ENCODE results near the gene SPTA1.
"Not testable (repeated sequence)": the region's sequence is repeated elsewhere in the genome, so short reads cannot be mapped to it uniquely, and the experiment has no call there.

Gene SPTA1

DNA sequence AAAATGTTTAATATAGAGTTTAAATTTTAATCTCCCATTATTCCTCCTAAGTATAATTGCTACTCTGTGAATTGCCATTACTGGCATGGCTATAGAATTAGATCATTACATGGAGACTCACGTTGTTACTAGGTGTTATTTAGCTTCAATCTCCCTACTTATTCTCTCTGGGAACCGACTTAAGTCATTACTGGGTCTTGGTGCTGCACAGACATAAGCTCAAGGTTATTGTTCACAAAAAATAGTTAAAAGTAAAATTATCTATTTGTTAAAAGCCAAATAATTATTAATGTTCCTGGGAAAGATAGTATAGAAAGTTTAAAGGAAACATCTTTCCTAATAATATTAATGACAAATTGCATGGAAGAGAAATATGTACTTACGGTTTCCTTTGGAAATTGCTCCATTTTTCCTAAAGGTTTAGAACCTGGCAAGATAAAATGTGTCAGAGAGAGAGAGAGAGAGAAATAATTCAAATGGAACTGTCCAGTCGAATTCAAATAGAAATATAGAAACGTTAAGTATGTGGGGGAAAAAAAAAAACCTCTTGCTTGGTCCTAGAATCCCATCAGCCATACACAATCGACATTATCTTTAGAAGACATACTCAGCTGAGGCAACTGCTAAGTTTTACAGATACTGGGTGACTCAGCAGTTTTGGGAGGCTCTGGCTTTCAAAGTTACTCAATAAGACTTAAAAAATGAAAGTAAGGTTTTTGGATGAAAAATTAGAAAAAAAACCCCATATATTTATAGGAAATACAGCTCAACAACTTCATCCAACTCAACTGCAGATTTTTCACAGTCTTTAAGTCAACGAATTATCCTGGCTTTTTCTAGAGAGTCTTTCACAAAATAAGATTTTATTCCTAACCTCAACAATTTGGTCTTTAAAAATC, at the start of gene SPTA1:
Gene SPTA1 (minus strand): TSS at position 605 of the 899 bp plus-strand sequence. CDS start 198 bp downstream, at position 407.
- no peak for DNase-seq (ENCODE audit: low read depth, low spot score)
- H3K27ac ChIP-seq = no peak within 1 kb of the TSS

DNA sequence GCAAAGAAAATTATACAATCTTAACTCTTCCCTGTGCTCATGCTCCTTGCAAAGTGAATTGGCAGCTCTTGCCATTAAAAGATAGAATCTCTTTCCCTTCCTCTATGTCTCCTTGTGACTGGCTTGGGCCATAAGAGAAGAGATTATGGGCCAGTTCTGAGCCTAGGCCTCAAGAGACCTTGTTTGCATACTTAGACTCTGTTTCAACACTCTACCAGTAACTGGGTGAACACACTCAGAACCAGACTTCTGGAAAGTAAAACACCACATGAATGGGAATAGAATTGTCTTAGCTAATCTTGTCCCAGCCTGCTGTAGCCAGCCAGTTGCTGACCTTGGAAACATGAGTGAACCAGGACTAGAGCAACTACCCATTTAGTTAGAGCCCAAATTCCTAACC, 49.3 kb upstream of the SPTA1 start:
- DNase-seq (ENCODE audit: low read depth, low spot score) = no peak

DNA sequence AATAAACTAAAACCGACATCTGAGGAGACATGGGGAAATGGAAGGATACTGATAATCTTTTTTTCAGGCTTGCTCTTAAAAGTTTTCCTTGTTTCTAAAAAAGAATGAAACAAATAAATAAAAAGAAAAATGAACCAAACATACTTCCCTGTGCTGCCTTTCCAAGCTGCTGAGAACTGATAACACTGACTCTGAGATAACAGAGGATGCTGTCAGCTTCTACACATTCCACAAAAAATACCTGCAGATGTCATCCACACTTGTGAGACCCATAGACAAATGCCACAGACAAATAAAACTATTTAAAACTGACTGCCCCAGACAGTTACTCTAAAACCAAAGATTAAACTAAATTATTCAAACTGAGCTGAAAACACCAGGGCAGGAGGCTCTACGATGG, 46.0 kb upstream of the SPTA1 start:
- no peak for DNase-seq (ENCODE audit: low read depth, low spot score)
- no peak overlapping the region for H3K27ac ChIP-seq

More for the DNA sequence above, 49.3 kb upstream of the SPTA1 start:
- H3K27ac ChIP-seq = no peak overlapping the region

DNA sequence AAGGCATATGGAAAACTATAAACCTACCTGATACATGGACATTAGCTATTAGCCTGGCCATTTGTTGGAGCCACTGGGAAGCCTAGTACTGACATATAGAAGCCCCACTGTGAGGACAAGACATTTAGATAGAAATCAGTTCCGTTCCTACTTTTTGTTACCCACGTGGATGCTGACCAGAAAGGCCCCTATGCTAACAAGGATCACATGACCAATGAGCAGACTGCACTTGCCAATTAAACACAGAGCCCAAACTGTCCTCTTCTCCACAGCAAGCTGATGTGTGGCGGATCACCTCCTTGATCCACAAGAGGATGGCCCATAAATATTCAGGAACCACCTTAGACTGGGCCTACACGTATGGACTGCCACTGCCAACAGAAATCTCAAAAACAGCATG, 45.2 kb upstream of the SPTA1 start:
- no peak for DNase-seq (ENCODE audit: low read depth, low spot score)
- H3K27ac ChIP-seq = no peak overlapping the region

DNA sequence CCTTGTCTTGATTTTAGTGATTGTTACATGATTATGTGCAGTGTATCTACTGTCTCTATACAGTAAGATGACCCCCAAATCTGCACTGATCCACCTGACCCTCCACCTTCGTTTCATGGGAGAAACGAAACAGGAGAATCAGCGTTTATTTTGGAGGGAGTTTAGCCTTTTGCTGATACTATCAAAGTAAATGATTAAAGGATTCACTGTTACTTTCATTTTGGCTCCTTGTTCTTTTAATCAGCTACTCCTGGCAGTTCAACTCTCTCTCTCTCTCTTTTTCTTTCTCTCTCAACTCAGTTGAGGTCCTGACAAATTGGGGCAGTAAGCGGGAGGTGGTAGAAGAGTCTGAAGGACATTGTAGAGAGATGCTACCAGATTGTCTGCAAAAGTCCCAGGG, 43.9 kb upstream of the SPTA1 start:
- no peak overlapping the region for H3K27ac ChIP-seq
- DNase-seq (ENCODE audit: low read depth, low spot score) = no peak

DNA sequence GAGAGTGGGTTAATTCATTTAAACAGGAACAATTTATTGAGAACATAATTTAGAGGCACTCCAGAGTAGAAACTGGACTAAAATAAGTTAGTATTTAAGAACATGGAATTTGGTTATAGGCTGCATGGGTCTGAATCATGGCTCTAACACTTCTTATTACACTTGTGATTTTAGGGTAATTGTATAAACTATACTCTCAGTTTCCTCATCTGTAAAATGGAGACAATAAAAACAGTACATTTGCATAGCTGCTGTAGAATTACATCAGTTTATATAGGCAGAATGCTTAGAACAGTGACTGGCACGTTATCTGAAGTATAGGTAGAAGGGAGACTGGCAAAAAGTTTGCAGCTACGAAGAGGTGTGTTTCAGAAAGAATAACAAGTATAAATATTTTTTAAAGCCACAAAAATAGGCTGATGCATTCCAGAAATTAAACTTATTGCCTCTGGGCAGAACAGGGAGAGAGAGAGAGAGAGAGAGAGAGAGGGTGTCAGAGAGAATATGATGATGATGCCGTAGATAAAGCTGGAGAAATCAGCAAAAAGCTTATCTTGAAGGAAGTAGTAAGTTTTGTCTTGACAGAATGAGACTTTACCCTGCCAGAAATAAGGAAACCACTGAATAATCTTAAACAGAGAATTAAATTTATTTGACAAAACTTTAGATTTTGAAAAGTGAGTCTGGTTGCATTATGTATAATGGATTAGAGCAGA, 42.2 kb upstream of the SPTA1 start:
- DNase-seq (ENCODE audit: low read depth, low spot score) = no peak
- no peak overlapping the region for H3K27ac ChIP-seq

DNA sequence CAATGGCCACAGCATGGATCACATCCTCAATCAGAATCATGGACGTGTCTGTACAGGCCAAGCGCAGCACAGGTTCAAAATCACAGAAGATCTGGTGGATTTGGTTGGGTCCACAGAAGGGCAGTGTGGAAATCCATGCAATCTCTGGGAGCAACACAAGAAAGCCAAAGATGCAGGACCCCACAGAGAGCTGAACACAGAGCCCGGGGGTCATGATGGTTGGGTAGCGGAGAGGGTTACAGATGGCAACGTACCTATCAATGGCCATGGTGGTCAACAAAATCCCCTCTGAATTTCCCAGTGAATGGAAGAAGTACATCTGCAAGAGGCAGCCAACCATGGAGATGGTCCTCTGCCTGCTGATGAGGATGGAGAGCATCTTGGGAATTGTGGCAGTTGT, 37.9 kb upstream of the SPTA1 start:
- no peak for DNase-seq (ENCODE audit: low read depth, low spot score)
- H3K27ac ChIP-seq = no peak overlapping the region

DNA sequence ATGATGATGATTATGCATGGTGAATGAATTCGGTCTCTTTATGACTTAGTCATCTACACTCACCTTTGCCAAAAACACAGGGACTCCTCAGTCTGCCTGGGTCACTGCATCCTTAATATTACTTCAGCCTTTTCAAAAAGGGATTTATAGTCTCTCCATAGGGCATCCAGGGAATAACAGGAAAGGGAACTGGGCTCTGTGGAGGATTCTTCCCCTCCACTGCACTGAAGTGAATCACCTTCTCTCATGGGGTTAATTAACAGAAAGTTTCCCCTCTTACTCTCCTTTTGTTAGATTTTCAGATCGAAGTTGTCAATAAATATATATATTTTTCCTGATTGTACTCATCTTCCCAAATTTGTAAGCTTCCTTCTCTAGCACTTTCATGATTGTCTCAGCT, 34.1 kb upstream of the SPTA1 start, which contains the start of gene OR6K3:
Gene OR6K3 (minus strand): TSS at position 101 of the 400 bp plus-strand sequence. CDS start 2,605 bp downstream, outside the sequence.
- no peak for DNase-seq (ENCODE audit: low read depth, low spot score)
- no peak within 1 kb of the TSS for H3K27ac ChIP-seq

DNA sequence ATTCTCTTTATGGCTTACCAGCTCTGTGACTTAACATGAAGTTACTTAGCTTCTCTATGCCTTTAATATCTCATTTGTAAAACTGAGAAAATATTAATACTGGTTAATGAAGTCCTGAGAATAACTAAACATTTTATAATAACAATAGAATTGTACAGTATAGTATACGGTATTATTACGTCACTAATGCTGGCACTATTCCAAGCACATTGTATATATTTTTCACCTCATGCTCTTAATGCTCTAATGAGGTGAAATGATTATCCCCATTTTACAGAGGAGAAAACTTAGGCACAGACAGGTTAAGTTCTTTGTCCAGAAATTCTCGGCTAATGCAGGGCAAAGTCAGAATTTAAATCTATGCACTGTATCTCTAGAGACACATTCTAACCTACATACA, 33.1 kb upstream of the SPTA1 start:
- no peak overlapping the region for H3K27ac ChIP-seq
- no peak for DNase-seq (ENCODE audit: low read depth, low spot score)

DNA sequence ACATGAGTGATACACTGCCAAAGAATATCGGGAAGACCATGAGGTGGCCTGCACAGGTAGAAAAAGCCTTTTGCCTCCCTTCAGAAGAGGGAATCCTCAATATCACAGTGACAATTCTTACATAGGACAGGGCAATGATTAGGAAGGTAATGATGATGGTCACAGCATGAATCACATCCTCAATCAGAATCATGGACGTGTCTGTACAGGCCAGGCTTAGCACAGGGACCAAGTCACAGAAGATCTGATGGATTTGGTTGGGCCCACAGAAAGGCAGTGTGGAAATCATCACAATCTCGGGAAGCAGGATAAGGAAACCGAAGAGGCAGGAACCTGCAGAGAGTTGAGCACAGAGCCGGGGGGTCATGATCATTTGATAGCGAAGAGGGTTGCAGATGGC, 30.8 kb upstream of the SPTA1 start:
- no peak overlapping the region for H3K27ac ChIP-seq
- no peak for DNase-seq (ENCODE audit: low read depth, low spot score)

DNA sequence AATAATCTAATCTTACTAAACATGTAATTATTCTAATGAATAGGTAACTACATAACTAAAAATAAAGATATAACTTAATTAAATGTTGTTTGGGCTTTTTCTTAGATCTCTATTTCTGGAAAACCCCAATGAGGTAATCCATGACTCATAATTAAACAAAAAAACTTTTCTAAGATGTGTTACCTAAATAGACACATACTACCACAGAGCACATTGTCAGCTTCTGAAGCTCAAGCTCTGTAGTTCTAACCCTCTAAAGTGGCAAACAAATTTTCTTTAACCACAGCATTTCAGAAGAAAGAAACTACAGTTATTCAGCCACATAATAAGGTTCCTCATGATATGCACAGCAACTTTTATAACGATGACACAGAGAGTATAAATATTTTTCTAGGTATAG, 29.8 kb upstream of the SPTA1 start:
- no peak overlapping the region for H3K27ac ChIP-seq
- no peak for DNase-seq (ENCODE audit: low read depth, low spot score)

DNA sequence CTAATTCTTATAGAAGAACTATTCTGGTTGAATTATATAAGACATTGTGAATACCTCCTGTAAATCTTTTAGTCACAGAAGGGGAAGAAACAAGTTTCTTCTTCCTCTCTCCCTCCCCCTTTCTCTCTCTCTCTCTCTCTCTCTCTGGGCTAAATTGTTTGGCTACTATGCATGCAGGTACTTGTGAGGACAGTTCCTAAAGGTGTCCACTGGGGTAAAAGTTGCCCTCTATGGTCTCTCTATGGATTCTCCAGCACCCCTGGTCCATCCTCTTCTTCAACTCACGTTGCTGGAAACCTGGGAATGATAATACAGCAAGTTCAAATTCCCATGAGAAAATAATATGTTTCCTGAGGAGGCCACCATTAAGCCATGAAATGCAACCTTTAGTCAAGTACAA, 28.2 kb upstream of the SPTA1 start:
- H3K27ac ChIP-seq = no peak overlapping the region
- DNase-seq (ENCODE audit: low read depth, low spot score) = no peak

DNA sequence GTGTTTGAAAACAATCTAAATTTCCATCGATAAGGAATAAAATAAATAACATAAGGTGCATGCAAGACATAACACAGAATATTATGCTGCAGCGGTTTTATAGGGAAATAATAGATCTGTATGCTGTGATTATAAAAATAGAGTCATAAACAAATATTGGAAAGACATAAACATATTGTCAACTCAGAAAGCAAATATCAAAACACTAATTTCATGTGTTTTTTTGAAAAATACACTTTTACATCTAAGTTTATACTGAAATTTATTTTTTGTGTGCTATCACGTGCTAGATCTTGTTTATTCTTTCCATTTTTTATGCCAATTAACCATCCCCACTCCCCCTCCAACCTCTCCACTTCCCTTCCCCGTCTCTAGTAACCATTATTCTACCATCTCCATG, 24.6 kb upstream of the SPTA1 start:
- H3K27ac ChIP-seq = no peak overlapping the region
- no peak for DNase-seq (ENCODE audit: low read depth, low spot score)

DNA sequence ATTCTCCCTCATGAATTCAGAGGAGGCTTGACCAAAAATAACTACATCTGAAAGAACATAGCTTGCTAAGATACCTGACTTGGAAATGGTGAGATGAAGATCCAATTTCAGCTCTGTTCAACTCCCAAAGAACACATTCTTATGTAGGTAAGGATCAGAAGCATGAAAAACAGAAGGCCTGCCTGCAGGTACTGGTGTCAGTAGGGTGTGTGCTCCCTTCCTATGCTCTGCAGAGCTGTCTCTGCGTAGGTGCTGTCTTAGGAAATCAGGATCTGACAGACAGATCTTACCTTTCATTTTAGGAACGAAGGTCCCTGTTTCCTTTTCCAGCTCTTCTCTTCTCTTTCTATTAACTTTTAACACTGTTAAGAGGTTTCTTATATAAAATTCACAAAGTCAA, 19.6 kb upstream of the SPTA1 start:
- no peak overlapping the region for H3K27ac ChIP-seq
- DNase-seq (ENCODE audit: low read depth, low spot score) = no peak

DNA sequence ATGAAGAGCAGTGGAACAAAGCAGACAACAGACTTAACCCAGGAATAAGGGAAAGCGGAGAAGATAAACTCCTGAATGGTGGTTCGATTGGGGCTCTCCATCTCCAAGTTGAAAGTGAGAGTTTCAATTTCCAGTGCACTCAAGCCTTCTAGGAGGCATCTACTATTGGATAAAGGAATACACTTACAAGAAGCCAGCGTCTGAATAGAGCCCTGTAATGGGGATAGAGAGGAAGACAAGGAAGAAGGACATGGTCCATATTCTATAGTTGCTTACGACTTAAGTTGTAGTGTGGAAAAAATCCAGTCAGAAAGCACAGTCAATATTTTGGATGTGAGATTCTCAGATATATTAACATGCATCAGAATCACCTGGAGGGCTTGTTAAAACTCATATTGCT, 14.0 kb upstream of the SPTA1 start, which contains the start of gene OR6K2:
Gene OR6K2 (minus strand): TSS at position 101 of the 400 bp plus-strand sequence. CDS start 0 bp downstream, at position 101.
- no peak within 1 kb of the TSS for H3K27ac ChIP-seq
- no peak for DNase-seq (ENCODE audit: low read depth, low spot score)

DNA sequence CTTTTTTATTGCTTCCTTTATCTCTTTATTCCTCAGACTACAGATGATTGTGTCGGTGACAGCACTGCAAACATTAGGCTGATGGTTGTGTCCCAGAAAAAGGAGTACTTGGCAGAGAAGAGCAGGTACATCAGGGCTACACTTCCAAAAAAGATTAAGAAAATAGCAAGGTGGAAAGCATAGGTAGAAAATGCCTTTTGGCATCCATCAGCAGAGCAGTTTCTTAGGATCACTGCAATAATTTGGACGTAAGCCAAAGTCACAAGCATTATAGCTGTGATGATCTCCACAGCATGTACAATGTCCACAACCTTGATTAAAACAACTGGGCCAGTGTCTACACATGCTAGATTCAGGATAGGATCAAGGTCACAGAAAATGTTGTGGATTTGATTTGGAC, 8.1 kb upstream of the SPTA1 start:
- no peak for DNase-seq (ENCODE audit: low read depth, low spot score)
- no peak overlapping the region for H3K27ac ChIP-seq

DNA sequence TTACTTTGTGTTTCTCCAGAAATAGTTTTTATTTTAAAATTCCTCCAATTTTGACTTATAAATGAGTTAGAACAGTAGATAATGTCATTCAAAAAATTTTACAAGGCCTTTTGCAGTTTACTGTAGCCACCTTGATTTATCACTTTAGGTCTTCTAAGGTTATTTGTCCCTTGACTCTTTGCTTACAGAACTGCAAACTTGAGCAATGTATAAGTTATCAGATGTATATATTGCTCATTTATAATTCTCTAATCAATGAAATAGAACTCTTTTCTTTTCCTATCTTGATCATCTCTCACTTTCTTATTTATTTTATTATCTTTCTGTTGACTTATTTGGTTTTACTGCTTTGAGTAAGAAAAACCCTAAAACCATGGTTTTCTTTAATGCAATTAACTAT, 5.8 kb upstream of the SPTA1 start:
- H3K27ac ChIP-seq = no peak overlapping the region
- DNase-seq (ENCODE audit: low read depth, low spot score) = no peak

DNA sequence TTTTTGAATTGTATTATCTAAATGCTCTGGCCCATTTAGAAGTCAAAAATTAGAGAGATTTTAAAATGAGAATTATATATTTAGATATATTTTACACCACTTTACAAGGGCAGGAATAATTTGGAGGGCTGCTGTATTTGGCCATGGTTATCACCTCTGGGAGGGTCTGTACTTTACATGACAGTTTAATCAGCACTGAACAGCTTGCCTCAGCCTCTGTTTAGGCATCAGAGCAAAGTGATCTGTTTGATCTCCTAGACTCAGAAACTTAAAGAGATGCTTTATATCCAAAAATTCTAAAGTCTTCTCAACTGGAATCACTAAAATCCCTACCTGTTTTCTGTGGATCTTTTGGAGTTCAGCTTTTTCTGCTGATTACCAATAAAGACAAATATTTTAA, 5.4 kb upstream of the SPTA1 start:
- no peak for DNase-seq (ENCODE audit: low read depth, low spot score)
- H3K27ac ChIP-seq = no peak overlapping the region

DNA sequence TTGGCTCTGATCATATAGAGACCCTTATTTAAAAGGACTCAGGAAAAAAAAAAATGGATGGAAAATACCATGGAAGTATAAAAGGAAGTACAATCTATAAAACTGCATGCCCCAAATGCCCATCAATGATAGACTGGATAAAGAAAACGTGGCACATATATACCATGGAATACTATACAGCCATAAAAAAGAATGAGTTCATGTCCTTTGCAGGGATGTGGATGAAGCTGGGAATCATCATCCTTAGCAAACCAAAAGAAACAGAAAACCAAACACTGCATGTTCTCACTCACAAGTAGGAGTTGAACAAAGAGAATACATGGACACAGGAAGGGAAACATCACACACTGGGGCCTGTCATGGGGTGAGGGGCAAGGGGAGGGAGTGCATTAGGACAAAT, 4.6 kb upstream of the SPTA1 start:
- H3K27ac ChIP-seq; DNase-seq (ENCODE audit: low read depth, low spot score): not testable (repeated sequence)

DNA sequence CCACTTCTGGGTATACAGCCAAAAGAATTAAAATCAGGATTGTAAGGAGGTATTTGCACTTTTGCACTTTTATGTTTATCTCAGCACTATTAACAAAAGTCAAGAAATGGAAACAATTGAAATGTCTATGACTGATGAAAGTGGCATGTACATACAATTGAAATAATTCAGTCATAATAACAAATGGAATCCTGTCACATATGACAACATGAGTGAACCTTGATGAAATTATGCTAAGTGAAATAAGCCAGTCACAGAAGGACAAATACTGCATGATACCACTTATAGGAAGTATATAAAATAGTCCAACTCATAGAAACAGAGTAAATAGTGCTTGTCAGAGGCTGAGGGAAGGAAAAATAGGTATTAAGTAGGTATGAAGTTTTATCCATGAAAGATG, 3.4 kb upstream of the SPTA1 start:
- no peak for DNase-seq (ENCODE audit: low read depth, low spot score)
- no peak overlapping the region for H3K27ac ChIP-seq

DNA sequence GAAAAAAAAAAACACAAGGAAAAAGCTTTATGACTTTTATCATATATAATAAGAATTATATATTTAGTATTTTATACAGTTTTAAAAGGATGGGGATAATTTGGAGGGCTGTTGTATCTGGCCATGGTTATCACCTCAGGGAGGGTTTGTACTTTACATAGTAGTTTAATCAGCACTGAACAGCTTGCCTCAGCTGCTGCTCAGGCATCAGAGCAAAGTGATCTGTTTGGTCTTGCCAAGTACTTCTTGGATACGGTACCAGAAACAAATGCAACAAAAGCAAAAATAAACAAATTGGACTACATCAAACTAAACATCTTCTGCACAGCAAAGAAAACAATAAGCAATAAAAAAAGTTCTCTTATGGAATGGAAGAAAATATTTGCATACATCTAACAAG, 2.6 kb upstream of the SPTA1 start:
- no peak for DNase-seq (ENCODE audit: low read depth, low spot score)
- no peak overlapping the region for H3K27ac ChIP-seq

All from epithelial cell of prostate (primary cell).